WTC11 (cell line): ENCODE measurements around the gene KDM1A. TPM values are rescaled to one million over a fixed set of nuclear protein-coding genes. Genes with fewer than 3 reads are reported as not detected.

Experiments used
- ATAC-seq: fragments of 200-7000 bp; cut with Tn5 transposase; 2 replicates; pipeline ENCODE4 v1.10.0; 2021; ENCODE audit warnings: mild to moderate bottlenecking, moderate library complexity
- CTCF ChIA-PET: fragments of 300-600 bp; sonication (Branson Sonifier 250); formaldehyde crosslinking; loops from one replicate; lab custom pipeline; 2021; ENCODE audit warnings: antibody characterized with exemption; lab: Charles Lee
- POLR2A ChIA-PET: fragments of 350-600 bp; sonication (Branson Sonifier 250); formaldehyde crosslinking; loops from one replicate; lab custom pipeline; 2021; ENCODE audit warnings: antibody characterized with exemption; lab: Charles Lee
- DNase-seq: peaks from one replicate; pipeline ENCODE4 v3.0.0; 2021; ENCODE audit warnings: low spot score
- H3K27ac Mint-ChIP-seq: 2 replicates; pipeline ENCODE4 v1.8.0; 2021; ENCODE audit warnings: mixed read lengths
- H3K27me3 Mint-ChIP-seq: 2 replicates; pipeline ENCODE4 v1.8.0; 2021; ENCODE audit warnings: low read depth, mild to moderate bottlenecking, moderate library complexity, mixed read lengths
- H3K36me3 Mint-ChIP-seq: 2 replicates; pipeline ENCODE4 v1.8.0; 2021; ENCODE audit warnings: mixed read lengths
- H3K4me1 Mint-ChIP-seq: 2 replicates; pipeline ENCODE4 v1.8.0; 2022; ENCODE audit warnings: mixed read lengths
- H3K4me3 Mint-ChIP-seq: 2 replicates; pipeline ENCODE4 v1.8.0; 2021; ENCODE audit warnings: mild to moderate bottlenecking, moderate library complexity, mixed read lengths
- H3K9me3 Mint-ChIP-seq: 2 replicates; pipeline ENCODE4 v1.8.0; 2021; ENCODE audit warnings: mixed read lengths
- EMX1 ChIP-seq: fragments of 250-450 bp; sonication (Bioruptor Pico); IDR thresholded peaks from 2 replicates; pipeline ENCODE4 v1.8.0; 2021; ENCODE audit warnings: mild to moderate bottlenecking
- FOXK1 ChIP-seq: sonication (generic); formaldehyde crosslinking; IDR thresholded peaks from 2 replicates; pipeline ENCODE4 v1.8.0; 2022; ENCODE audit warnings: mild to moderate bottlenecking, moderate library complexity, missing genetic modification reagents
- SOX15 ChIP-seq: fragments of 250-450 bp; sonication (Bioruptor Pico); IDR thresholded peaks from 2 replicates; pipeline ENCODE4 v1.9.0; 2021; ENCODE audit warnings: mild to moderate bottlenecking
- ZNF219 ChIP-seq: sonication (generic); formaldehyde crosslinking; IDR thresholded peaks from 2 replicates; pipeline ENCODE4 v1.8.0; 2023; ENCODE audit warnings: missing genetic modification reagents, mild to moderate bottlenecking, borderline replicate concordance
- ZNF317 ChIP-seq: sonication (generic); formaldehyde crosslinking; IDR thresholded peaks from 2 replicates; pipeline ENCODE4 v1.8.1; 2023; ENCODE audit warnings: low read depth, mild to moderate bottlenecking, moderate library complexity, missing genetic modification reagents, borderline replicate concordance
- total RNA-seq: library from RNA; stranded (reverse); gene quantifications from 3 replicates; pipeline ENCODE4 v1.2.3, GENCODE V29; 2021
- TF ChIP-seq, protein P1 (sequence below): sonication (generic); formaldehyde crosslinking; IDR thresholded peaks from 2 replicates; pipeline ENCODE4 v1.8.0; 2023; ENCODE audit warnings: missing genetic modification reagents, mild to moderate bottlenecking, borderline replicate concordance
- TF ChIP-seq, protein P2 (sequence below): sonication (generic); formaldehyde crosslinking; IDR thresholded peaks from 2 replicates; pipeline ENCODE4 v1.8.1; 2023; ENCODE audit warnings: mild to moderate bottlenecking, missing genetic modification reagents
- TF ChIP-seq, protein P3 (sequence below): sonication (generic); formaldehyde crosslinking; IDR thresholded peaks from 2 replicates; pipeline ENCODE4 v1.8.1; 2022; ENCODE audit warnings: low read depth, missing genetic modification reagents, borderline replicate concordance
- TF ChIP-seq, protein P4 (sequence below): sonication (generic); formaldehyde crosslinking; IDR thresholded peaks from 2 replicates; pipeline ENCODE4 v1.8.1; 2023; ENCODE audit warnings: mild to moderate bottlenecking, missing genetic modification reagents, moderate library complexity
- TF ChIP-seq, protein P5 (sequence below): fragments of 250-450 bp; sonication (Bioruptor Pico); conservative IDR thresholded peaks from 2 replicates; pipeline ENCODE4 v1.9.0; 2021; ENCODE audit warnings: mild to moderate bottlenecking
- TF ChIP-seq, protein P6 (sequence below): sonication (generic); formaldehyde crosslinking; IDR thresholded peaks from 2 replicates; pipeline ENCODE4 v1.8.0; 2023; ENCODE audit warnings: mild to moderate bottlenecking, missing genetic modification reagents
- TF ChIP-seq, protein P7 (sequence below): fragments of 250-450 bp; sonication (Bioruptor Pico); IDR thresholded peaks from 2 replicates; pipeline ENCODE4 v1.9.0; 2021; ENCODE audit warnings: mild to moderate bottlenecking

The KDM1A gene
- total RNA-seq, 1 experiment from 2014 or later = 226 TPM

DNA sequence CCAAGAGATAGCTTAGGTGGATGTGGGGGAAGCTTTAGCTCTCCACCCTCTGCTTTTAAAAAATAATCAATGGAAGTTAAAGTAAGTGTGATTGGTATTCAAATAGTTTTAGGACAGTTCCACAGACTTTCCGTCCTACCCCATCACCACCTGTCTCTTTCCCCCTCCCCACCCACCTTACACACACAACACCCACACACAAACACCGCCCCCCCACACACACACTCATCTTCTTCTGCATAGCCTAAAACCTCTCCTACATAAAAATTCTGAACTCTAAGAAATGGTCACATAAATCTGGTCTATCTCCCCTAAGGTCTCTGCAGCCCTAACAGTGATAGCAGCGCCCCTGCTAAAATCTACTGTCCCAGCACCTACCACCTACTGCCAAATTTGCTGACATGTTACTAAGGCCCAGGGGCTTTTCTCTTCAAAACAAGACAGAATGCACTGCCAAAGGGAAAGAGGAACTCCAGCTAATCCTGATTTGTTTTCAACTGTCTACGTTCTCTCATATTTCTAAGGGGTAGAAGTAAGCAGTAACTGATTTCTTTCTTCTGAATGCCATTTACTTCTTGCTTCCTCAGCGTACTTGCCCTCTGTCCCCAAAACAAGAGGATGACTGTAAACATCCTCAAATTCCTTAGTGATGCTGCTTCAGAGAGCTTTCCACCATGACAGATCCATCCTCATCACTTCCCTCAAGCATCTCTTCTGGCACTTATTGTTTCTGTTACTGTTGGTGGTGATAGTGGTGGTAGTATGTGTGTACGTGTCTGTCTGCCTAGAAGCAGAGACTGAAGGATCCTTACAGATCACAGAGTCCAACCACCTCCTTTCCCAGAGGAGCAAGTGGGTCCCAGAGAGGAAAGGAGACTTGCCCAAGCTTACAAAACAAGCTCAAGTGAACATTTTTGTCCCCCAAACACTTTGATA is 92.6 kb downstream of the KDM1A start:
- peak overlapping the region; percentile 87; the same call in 1 of the 2 replicates for H3K27ac Mint-ChIP-seq
- H3K27me3 Mint-ChIP-seq = no peaks in the 10 kb centered on the region
- H3K4me1 Mint-ChIP-seq = peaks cover 24% of the 10 kb centered on the region
- no peak for ATAC-seq
- CTCF ChIA-PET = interaction anchor here (1.0 to 2.7 kb wide), 4 partner anchors 13 to 72 kb away, joined by 3 to 10 read pairs (median 6); no protein-coding TSS in a partner anchor
- H3K9me3 Mint-ChIP-seq = no peaks in the 10 kb centered on the region
- H3K4me3 Mint-ChIP-seq = no peak overlapping the region
- TF ChIP-seq, protein P1, sequence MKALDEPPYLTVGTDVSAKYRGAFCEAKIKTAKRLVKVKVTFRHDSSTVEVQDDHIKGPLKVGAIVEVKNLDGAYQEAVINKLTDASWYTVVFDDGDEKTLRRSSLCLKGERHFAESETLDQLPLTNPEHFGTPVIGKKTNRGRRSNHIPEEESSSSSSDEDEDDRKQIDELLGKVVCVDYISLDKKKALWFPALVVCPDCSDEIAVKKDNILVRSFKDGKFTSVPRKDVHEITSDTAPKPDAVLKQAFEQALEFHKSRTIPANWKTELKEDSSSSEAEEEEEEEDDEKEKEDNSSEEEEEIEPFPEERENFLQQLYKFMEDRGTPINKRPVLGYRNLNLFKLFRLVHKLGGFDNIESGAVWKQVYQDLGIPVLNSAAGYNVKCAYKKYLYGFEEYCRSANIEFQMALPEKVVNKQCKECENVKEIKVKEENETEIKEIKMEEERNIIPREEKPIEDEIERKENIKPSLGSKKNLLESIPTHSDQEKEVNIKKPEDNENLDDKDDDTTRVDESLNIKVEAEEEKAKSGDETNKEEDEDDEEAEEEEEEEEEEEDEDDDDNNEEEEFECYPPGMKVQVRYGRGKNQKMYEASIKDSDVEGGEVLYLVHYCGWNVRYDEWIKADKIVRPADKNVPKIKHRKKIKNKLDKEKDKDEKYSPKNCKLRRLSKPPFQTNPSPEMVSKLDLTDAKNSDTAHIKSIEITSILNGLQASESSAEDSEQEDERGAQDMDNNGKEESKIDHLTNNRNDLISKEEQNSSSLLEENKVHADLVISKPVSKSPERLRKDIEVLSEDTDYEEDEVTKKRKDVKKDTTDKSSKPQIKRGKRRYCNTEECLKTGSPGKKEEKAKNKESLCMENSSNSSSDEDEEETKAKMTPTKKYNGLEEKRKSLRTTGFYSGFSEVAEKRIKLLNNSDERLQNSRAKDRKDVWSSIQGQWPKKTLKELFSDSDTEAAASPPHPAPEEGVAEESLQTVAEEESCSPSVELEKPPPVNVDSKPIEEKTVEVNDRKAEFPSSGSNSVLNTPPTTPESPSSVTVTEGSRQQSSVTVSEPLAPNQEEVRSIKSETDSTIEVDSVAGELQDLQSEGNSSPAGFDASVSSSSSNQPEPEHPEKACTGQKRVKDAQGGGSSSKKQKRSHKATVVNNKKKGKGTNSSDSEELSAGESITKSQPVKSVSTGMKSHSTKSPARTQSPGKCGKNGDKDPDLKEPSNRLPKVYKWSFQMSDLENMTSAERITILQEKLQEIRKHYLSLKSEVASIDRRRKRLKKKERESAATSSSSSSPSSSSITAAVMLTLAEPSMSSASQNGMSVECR (CRISPR knock-in tag) = no peak
- TF ChIP-seq, protein P2, sequence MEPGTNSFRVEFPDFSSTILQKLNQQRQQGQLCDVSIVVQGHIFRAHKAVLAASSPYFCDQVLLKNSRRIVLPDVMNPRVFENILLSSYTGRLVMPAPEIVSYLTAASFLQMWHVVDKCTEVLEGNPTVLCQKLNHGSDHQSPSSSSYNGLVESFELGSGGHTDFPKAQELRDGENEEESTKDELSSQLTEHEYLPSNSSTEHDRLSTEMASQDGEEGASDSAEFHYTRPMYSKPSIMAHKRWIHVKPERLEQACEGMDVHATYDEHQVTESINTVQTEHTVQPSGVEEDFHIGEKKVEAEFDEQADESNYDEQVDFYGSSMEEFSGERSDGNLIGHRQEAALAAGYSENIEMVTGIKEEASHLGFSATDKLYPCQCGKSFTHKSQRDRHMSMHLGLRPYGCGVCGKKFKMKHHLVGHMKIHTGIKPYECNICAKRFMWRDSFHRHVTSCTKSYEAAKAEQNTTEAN (CRISPR knock-in tag) = no peak
- TF ChIP-seq, protein P3, sequence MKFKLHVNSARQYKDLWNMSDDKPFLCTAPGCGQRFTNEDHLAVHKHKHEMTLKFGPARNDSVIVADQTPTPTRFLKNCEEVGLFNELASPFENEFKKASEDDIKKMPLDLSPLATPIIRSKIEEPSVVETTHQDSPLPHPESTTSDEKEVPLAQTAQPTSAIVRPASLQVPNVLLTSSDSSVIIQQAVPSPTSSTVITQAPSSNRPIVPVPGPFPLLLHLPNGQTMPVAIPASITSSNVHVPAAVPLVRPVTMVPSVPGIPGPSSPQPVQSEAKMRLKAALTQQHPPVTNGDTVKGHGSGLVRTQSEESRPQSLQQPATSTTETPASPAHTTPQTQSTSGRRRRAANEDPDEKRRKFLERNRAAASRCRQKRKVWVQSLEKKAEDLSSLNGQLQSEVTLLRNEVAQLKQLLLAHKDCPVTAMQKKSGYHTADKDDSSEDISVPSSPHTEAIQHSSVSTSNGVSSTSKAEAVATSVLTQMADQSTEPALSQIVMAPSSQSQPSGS (CRISPR knock-in tag) = no peak
- TF ChIP-seq, protein P4, sequence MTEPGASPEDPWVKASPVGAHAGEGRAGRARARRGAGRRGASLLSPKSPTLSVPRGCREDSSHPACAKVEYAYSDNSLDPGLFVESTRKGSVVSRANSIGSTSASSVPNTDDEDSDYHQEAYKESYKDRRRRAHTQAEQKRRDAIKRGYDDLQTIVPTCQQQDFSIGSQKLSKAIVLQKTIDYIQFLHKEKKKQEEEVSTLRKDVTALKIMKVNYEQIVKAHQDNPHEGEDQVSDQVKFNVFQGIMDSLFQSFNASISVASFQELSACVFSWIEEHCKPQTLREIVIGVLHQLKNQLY (CRISPR knock-in tag) = no peak
- TF ChIP-seq, protein P5, sequence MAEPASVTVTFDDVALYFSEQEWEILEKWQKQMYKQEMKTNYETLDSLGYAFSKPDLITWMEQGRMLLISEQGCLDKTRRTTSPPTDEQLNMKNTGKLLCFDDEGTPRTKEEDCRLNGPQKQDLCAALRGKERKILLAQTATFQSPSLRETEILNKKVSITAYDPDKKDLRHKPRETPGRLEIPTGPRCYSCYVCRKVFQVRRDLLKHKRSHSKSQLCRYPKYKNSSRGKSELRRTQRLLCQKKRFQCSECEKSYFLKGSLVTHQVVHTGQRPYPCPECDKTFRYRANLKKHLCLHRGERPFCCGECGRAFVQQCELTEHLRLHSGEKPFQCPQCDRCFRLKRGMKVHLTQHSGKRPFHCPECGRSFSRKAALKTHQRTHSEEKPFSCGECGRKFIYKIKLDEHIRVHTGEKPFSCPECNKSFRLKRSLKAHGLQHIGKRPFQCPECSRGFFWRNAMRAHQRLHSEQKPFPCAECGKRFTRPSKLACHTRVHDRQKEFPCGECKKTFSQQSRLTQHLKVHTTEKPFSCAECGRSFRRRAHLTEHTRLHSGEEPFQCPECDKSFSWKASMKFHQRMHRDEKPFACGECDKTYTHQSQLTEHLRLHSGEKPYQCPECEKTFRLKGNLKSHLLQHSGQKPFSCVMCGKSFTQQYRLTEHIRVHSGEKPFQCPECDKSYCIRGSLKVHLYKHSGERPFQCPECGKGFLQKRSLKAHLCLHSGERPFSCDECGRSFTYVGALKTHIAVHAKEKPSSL (CRISPR knock-in tag) = no peak
- TF ChIP-seq ZNF219 (CRISPR knock-in tag) = no peak
- TF ChIP-seq, protein P6, sequence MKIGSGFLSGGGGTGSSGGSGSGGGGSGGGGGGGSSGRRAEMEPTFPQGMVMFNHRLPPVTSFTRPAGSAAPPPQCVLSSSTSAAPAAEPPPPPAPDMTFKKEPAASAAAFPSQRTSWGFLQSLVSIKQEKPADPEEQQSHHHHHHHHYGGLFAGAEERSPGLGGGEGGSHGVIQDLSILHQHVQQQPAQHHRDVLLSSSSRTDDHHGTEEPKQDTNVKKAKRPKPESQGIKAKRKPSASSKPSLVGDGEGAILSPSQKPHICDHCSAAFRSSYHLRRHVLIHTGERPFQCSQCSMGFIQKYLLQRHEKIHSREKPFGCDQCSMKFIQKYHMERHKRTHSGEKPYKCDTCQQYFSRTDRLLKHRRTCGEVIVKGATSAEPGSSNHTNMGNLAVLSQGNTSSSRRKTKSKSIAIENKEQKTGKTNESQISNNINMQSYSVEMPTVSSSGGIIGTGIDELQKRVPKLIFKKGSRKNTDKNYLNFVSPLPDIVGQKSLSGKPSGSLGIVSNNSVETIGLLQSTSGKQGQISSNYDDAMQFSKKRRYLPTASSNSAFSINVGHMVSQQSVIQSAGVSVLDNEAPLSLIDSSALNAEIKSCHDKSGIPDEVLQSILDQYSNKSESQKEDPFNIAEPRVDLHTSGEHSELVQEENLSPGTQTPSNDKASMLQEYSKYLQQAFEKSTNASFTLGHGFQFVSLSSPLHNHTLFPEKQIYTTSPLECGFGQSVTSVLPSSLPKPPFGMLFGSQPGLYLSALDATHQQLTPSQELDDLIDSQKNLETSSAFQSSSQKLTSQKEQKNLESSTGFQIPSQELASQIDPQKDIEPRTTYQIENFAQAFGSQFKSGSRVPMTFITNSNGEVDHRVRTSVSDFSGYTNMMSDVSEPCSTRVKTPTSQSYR (CRISPR knock-in tag) = no peak
- TF ChIP-seq, protein P7, sequence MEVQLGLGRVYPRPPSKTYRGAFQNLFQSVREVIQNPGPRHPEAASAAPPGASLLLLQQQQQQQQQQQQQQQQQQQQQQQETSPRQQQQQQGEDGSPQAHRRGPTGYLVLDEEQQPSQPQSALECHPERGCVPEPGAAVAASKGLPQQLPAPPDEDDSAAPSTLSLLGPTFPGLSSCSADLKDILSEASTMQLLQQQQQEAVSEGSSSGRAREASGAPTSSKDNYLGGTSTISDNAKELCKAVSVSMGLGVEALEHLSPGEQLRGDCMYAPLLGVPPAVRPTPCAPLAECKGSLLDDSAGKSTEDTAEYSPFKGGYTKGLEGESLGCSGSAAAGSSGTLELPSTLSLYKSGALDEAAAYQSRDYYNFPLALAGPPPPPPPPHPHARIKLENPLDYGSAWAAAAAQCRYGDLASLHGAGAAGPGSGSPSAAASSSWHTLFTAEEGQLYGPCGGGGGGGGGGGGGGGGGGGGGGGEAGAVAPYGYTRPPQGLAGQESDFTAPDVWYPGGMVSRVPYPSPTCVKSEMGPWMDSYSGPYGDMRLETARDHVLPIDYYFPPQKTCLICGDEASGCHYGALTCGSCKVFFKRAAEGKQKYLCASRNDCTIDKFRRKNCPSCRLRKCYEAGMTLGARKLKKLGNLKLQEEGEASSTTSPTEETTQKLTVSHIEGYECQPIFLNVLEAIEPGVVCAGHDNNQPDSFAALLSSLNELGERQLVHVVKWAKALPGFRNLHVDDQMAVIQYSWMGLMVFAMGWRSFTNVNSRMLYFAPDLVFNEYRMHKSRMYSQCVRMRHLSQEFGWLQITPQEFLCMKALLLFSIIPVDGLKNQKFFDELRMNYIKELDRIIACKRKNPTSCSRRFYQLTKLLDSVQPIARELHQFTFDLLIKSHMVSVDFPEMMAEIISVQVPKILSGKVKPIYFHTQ (CRISPR knock-in tag) = no peak
- TF ChIP-seq ZNF317 (CRISPR knock-in tag) = no peak
- no peak for TF ChIP-seq SOX15 (CRISPR knock-in tag)
- TF ChIP-seq EMX1 (CRISPR knock-in tag) = no peak
- TF ChIP-seq FOXK1 = no peak
- H3K36me3 Mint-ChIP-seq = peaks cover 15% of the 10 kb centered on the region
- DNase-seq = no peak
- POLR2A ChIA-PET = no interaction called here
